OCI-LY7 (cell line): ENCODE data around the gene STIP1. TPM values are rescaled to one million over a fixed set of nuclear protein-coding genes. Genes with fewer than 3 reads are reported as not detected.

Source experiments
- BruUV-seq: library from RNA; stranded (reverse); fragments of 400-500 nt; replicated peaks from 2 replicates; lab custom pipeline; 2021; lab: Mats Ljungman, UMichigan
- CTCF ChIA-PET: fragments of 300-600 bp; sonication (Branson Sonifier 250); formaldehyde crosslinking; loops from one replicate; lab custom pipeline; 2022; ENCODE audit warnings: antibody characterized with exemption; ENCODE audit not compliant: unreplicated experiment; lab: Charles Lee
- POLR2A ChIA-PET: fragments of 300-600 bp; sonication (Branson Sonifier 250); formaldehyde crosslinking; loops from one replicate; lab custom pipeline; 2022; ENCODE audit warnings: antibody characterized with exemption; lab: Charles Lee
- DNase-seq: peaks from one replicate; pipeline ENCODE4 v3.0.0-alpha.2; 2015; ENCODE audit warnings: low spot score
- H2AFZ ChIP-seq: fragments of 200-600 bp; sonication (generic), shearing (Covaris generic); 2 replicates; pipeline ENCODE4 v1.6.1; 2014; ENCODE audit warnings: mild to moderate bottlenecking, antibody characterized with exemption, low read length, moderate library complexity
- H3K27ac ChIP-seq: fragments of 200-600 bp; sonication (generic); 2 replicates; pipeline ENCODE4 v1.5.1; 2014; ENCODE audit warnings: mixed run types, low read depth, mild to moderate bottlenecking, moderate library complexity, low read length, inconsistent platforms; ENCODE audit not compliant: poor library complexity, severe bottlenecking
- H3K36me3 ChIP-seq: fragments of 200-600 bp; sonication (generic); 2 replicates; pipeline ENCODE4 v1.6.1; 2014; ENCODE audit warnings: mild to moderate bottlenecking, antibody characterized with exemption, low read length, moderate library complexity, mixed read lengths; ENCODE audit not compliant: insufficient read depth
- H3K4me1 ChIP-seq: fragments of 200-600 bp; sonication (generic); 2 replicates; pipeline ENCODE4 v1.5.1; 2014; ENCODE audit warnings: mild to moderate bottlenecking, low read length; ENCODE audit not compliant: insufficient read depth, poor library complexity, severe bottlenecking
- H3K4me2 ChIP-seq: fragments of 200-600 bp; sonication (generic); 2 replicates; pipeline ENCODE4 v1.6.1; 2014; ENCODE audit warnings: mild to moderate bottlenecking, low read length
- H3K4me3 ChIP-seq: fragments of 200-600 bp; sonication (generic); 2 replicates; pipeline ENCODE4 v1.5.1; 2014; ENCODE audit warnings: mild to moderate bottlenecking, low read depth, low read length; ENCODE audit not compliant: poor library complexity, severe bottlenecking
- H3K79me2 ChIP-seq: fragments of 200-600 bp; sonication (generic); 2 replicates; pipeline ENCODE4 v1.6.1; 2016; ENCODE audit warnings: low read depth, mild to moderate bottlenecking, low read length, moderate library complexity, mixed read lengths; ENCODE audit not compliant: insufficient read depth
- H3K9me2 ChIP-seq: fragments of 200-600 bp; sonication (generic); 2 replicates; pipeline ENCODE4 v1.6.1; 2016; ENCODE audit warnings: mild to moderate bottlenecking, low read length, mixed read lengths; ENCODE audit not compliant: insufficient read depth
- H3K9me3 ChIP-seq: fragments of 200-600 bp; sonication (generic); 2 replicates; pipeline ENCODE4 v1.6.1; 2014; ENCODE audit warnings: mild to moderate bottlenecking, mixed run types, low read length, mixed read lengths
- H4K20me1 ChIP-seq: fragments of 200-600 bp; sonication (generic); 2 replicates; pipeline ENCODE4 v1.6.1; 2014; ENCODE audit warnings: mild to moderate bottlenecking, antibody characterized with exemption, low read length, moderate library complexity, mixed read lengths; ENCODE audit not compliant: insufficient read depth
- CTCF ChIP-seq: fragments of 200-600 bp; sonication (generic); conservative IDR thresholded peaks from 2 replicates; pipeline ENCODE4 v1.5.1; 2014; ENCODE audit warnings: mild to moderate bottlenecking, antibody characterized with exemption, low read length, moderate library complexity, mixed read lengths
- EZH2phosphoT487 ChIP-seq: fragments of 200-600 bp; sonication (generic); IDR thresholded peaks from 2 replicates; pipeline ENCODE4 v1.6.1; 2018; ENCODE audit warnings: low read depth, borderline replicate concordance, mild to moderate bottlenecking, mixed run types, antibody characterized with exemption, low read length, moderate library complexity, mixed read lengths
- intact Hi-C: fragments of 100-400 bp; cut with micrococcal nuclease; formaldehyde crosslinking; loops from one replicate; pipeline ENCODE4 v1.10.0; 2022; ENCODE audit not compliant: unreplicated experiment
- total RNA-seq, 2 experiments: library from RNA; depleted of rRNA in 1 of 2; stranded (reverse); fragments of >200 nt in 1 of 2; shearing (Covaris generic) in 1 of 2; gene quantifications; 2 replicates each; pipeline ENCODE4 v1.2.3, GENCODE V29; 2014 to 2022

The STIP1 gene
- total RNA-seq, 2 experiments from 2014 or later, result 240 to 271 TPM

GRCh38 chr11:64253481-64253880 is 67.5 kb downstream of the STIP1 start:
- no peak for DNase-seq
- Histone ChIP-seq H3K79me2 (no peaks in the 10 kb centered on the region), H3K9me2 (no peaks in the 10 kb centered on the region), H3K9me3 (no peaks in the 10 kb centered on the region), H2AFZ (no peak overlapping the region), H3K4me3 (no peak overlapping the region), H3K4me1 (peaks cover 40% of the 10 kb centered on the region), H3K27ac (no peak overlapping the region), H4K20me1 (no peaks in the 10 kb centered on the region), H3K4me2 (no peak overlapping the region), H3K36me3 (no peaks in the 10 kb centered on the region)
- no TSS peak for BruUV-seq
- ChIA-PET CTCF (no interaction called here), POLR2A (interaction anchor here (1.1 kb wide), 1 partner anchor 14 kb away, joined by 6 read pairs; no protein-coding TSS in a partner anchor)
- intact Hi-C loops, result no loop called here
- no peak for TF ChIP-seq CTCF
- no peak for TF ChIP-seq EZH2phosphoT487

Other genes with a start within 250 kb of the STIP1 start
- 24.5 and 34.5 TPM in 2 replicates for gene NAA40, start 247.2 kb upstream of the STIP1 start, total RNA-seq (2014; rRNA removed; shearing (Covaris generic))
- 45.1 and 45.5 TPM in 2 replicates for gene NAA40, start 247.2 kb upstream of the STIP1 start, total RNA-seq (2022)
- gene COX8A, start 211.6 kb upstream of the STIP1 start, total RNA-seq (2014; rRNA removed; shearing (Covaris generic)), result 523 and 811 TPM in 2 replicates
- gene COX8A, start 211.6 kb upstream of the STIP1 start, total RNA-seq (2022), result 373 and 448 TPM in 2 replicates
- gene OTUB1, start 199.7 kb upstream of the STIP1 start, total RNA-seq (2014; rRNA removed; shearing (Covaris generic)), result 51.9 and 72.4 TPM in 2 replicates
- 88.1 and 88.5 TPM in 2 replicates for gene OTUB1, start 199.7 kb upstream of the STIP1 start, total RNA-seq (2022)
- gene FLRT1, start 150.2 kb upstream of the STIP1 start, total RNA-seq (2014; rRNA removed; shearing (Covaris generic)), result not detected in 2 replicates
- 0.11 TPM in 1 of 2 replicates, not detected in the other for gene FLRT1, start 150.2 kb upstream of the STIP1 start, total RNA-seq (2022)
- 24.8 and 25.4 TPM in 2 replicates for gene MACROD1, start 20.1 kb upstream of the STIP1 start, total RNA-seq (2014; rRNA removed; shearing (Covaris generic))
- gene MACROD1, start 20.1 kb upstream of the STIP1 start, total RNA-seq (2022), result 14.4 and 14.7 TPM in 2 replicates
- gene FERMT3, start 20.6 kb downstream of the STIP1 start, total RNA-seq (2014; rRNA removed; shearing (Covaris generic)), result 116 and 120 TPM in 2 replicates
- gene FERMT3, start 20.6 kb downstream of the STIP1 start, total RNA-seq (2022), result 167 and 201 TPM in 2 replicates
- 35.7 and 49.0 TPM in 2 replicates for gene TRPT1, start 40.0 kb downstream of the STIP1 start, total RNA-seq (2014; rRNA removed; shearing (Covaris generic))
- gene TRPT1, start 40.0 kb downstream of the STIP1 start, total RNA-seq (2022), result 40.1 and 40.6 TPM in 2 replicates
- 54.6 and 81.4 TPM in 2 replicates for gene NUDT22, start 40.1 kb downstream of the STIP1 start, total RNA-seq (2014; rRNA removed; shearing (Covaris generic))
- gene NUDT22, start 40.1 kb downstream of the STIP1 start, total RNA-seq (2022), result 98.4 and 100 TPM in 2 replicates
- 14.1 and 19.2 TPM in 2 replicates for gene DNAJC4, start 44.4 kb downstream of the STIP1 start, total RNA-seq (2014; rRNA removed; shearing (Covaris generic))
- 42.4 and 56.0 TPM in 2 replicates for gene DNAJC4, start 44.4 kb downstream of the STIP1 start, total RNA-seq (2022)
- gene VEGFB, start 48.4 kb downstream of the STIP1 start, total RNA-seq (2014; rRNA removed; shearing (Covaris generic)), result 35.3 and 46.3 TPM in 2 replicates
- gene VEGFB, start 48.4 kb downstream of the STIP1 start, total RNA-seq (2022), result 59.6 and 60.8 TPM in 2 replicates
- gene FKBP2, start 54.9 kb downstream of the STIP1 start, total RNA-seq (2014; rRNA removed; shearing (Covaris generic)), result 57.3 and 70.6 TPM in 2 replicates
- gene FKBP2, start 54.9 kb downstream of the STIP1 start, total RNA-seq (2022), result 39.7 and 45.5 TPM in 2 replicates
- 198 and 219 TPM in 2 replicates for gene PPP1R14B, start 60.8 kb downstream of the STIP1 start, total RNA-seq (2014; rRNA removed; shearing (Covaris generic))
- 207 and 223 TPM in 2 replicates for gene PPP1R14B, start 60.8 kb downstream of the STIP1 start, total RNA-seq (2022)
- gene PLCB3, start 65.4 kb downstream of the STIP1 start, total RNA-seq (2014; rRNA removed; shearing (Covaris generic)), result 7.6 and 8.6 TPM in 2 replicates
- 10.3 and 12.4 TPM in 2 replicates for gene PLCB3, start 65.4 kb downstream of the STIP1 start, total RNA-seq (2022)
- gene BAD, start 98.5 kb downstream of the STIP1 start, total RNA-seq (2014; rRNA removed; shearing (Covaris generic)), result 43.3 and 74.2 TPM in 2 replicates
- 19.3 and 21.2 TPM in 2 replicates for gene BAD, start 98.5 kb downstream of the STIP1 start, total RNA-seq (2022)
- gene GPR137, start 99.7 kb downstream of the STIP1 start, total RNA-seq (2014; rRNA removed; shearing (Covaris generic)), result 18.3 and 19.5 TPM in 2 replicates
- gene GPR137, start 99.7 kb downstream of the STIP1 start, total RNA-seq (2022), result 49.6 and 52.3 TPM in 2 replicates
- gene KCNK4, start 105.1 kb downstream of the STIP1 start, total RNA-seq (2014; rRNA removed; shearing (Covaris generic)), result 0.95 TPM in 1 of 2 replicates, not detected in the other
- gene KCNK4, start 105.1 kb downstream of the STIP1 start, total RNA-seq (2022), result 0.80 and 0.92 TPM in 2 replicates
- gene CATSPERZ, start 114.2 kb downstream of the STIP1 start, total RNA-seq (2014; rRNA removed; shearing (Covaris generic)), result 0.38 and 3.2 TPM in 2 replicates
- gene CATSPERZ, start 114.2 kb downstream of the STIP1 start, total RNA-seq (2022), result 1.4 TPM in 1 of 2 replicates, not detected in the other
- 28.6 and 42.3 TPM in 2 replicates for gene ESRRA, start 119.4 kb downstream of the STIP1 start, total RNA-seq (2014; rRNA removed; shearing (Covaris generic))
- gene ESRRA, start 119.4 kb downstream of the STIP1 start, total RNA-seq (2022), result 44.9 and 57.8 TPM in 2 replicates
- 322 and 414 TPM in 2 replicates for gene TRMT112, start 131.4 kb downstream of the STIP1 start, total RNA-seq (2014; rRNA removed; shearing (Covaris generic))
- gene TRMT112, start 131.4 kb downstream of the STIP1 start, total RNA-seq (2022), result 198 and 205 TPM in 2 replicates
- 177 and 200 TPM in 2 replicates for gene PRDX5, start 131.9 kb downstream of the STIP1 start, total RNA-seq (2014; rRNA removed; shearing (Covaris generic))
- gene PRDX5, start 131.9 kb downstream of the STIP1 start, total RNA-seq (2022), result 168 and 217 TPM in 2 replicates
- gene CCDC88B, start 154.0 kb downstream of the STIP1 start, total RNA-seq (2014; rRNA removed; shearing (Covaris generic)), result 40.7 and 44.1 TPM in 2 replicates
- gene CCDC88B, start 154.0 kb downstream of the STIP1 start, total RNA-seq (2022), result 61.5 and 67.2 TPM in 2 replicates
- gene RPS6KA4, start 173.0 kb downstream of the STIP1 start, total RNA-seq (2014; rRNA removed; shearing (Covaris generic)), result 9.0 and 16.7 TPM in 2 replicates
- gene RPS6KA4, start 173.0 kb downstream of the STIP1 start, total RNA-seq (2022), result 11.0 and 13.4 TPM in 2 replicates